HEK293 (cell line): ENCODE results near the gene NCEH1.

ENCODE experiments used
- SP2 ChIP-seq: fragments of 450-650 bp; formaldehyde crosslinking; IDR thresholded peaks from 2 replicates; pipeline ENCODE4 v1.5.1; 2016; ENCODE audit warnings: missing biosample characterization, missing genetic modification characterization
- ZBTB44 ChIP-seq: fragments of 450-650 bp; IDR thresholded peaks from 2 replicates; pipeline ENCODE4 v1.5.1; 2018; ENCODE audit warnings: missing biosample characterization, mild to moderate bottlenecking, missing genetic modification characterization
- ZNF174 ChIP-seq: fragments of 450-650 bp; formaldehyde crosslinking; IDR thresholded peaks from 2 replicates; pipeline ENCODE4 v1.5.0; 2017; ENCODE audit warnings: missing biosample characterization, mild to moderate bottlenecking, missing genetic modification characterization
- ZNF221 ChIP-seq: fragments of 450-650 bp; formaldehyde crosslinking; IDR thresholded peaks from 2 replicates; pipeline ENCODE4 v1.5.1; 2017; ENCODE audit warnings: missing biosample characterization, missing genetic modification characterization, borderline replicate concordance
- ZNF398 ChIP-seq: fragments of 450-650 bp; formaldehyde crosslinking; IDR thresholded peaks from 2 replicates; pipeline ENCODE4 v1.5.1; 2017; ENCODE audit warnings: missing biosample characterization, missing genetic modification characterization
- ZNF48 ChIP-seq: fragments of 450-650 bp; formaldehyde crosslinking; IDR thresholded peaks from 2 replicates; pipeline ENCODE4 v1.5.1; 2016; ENCODE audit warnings: missing biosample characterization, missing genetic modification characterization
- ZNF621 ChIP-seq: fragments of 450-650 bp; formaldehyde crosslinking; IDR thresholded peaks from 2 replicates; pipeline ENCODE4 v1.5.1; 2017; ENCODE audit warnings: missing biosample characterization, missing genetic modification characterization
- ZNF629 ChIP-seq: fragments of 450-650 bp; formaldehyde crosslinking; IDR thresholded peaks from 2 replicates; pipeline ENCODE4 v1.5.1; 2017; ENCODE audit warnings: missing biosample characterization, missing genetic modification characterization
- TF ChIP-seq, protein P1 (sequence below): fragments of 450-650 bp; formaldehyde crosslinking; IDR thresholded peaks from 2 replicates; pipeline ENCODE4 v1.5.1; 2016; ENCODE audit warnings: missing biosample characterization, missing genetic modification characterization, borderline replicate concordance
- TF ChIP-seq, protein P2 (sequence below): fragments of 450-650 bp; formaldehyde crosslinking; IDR thresholded peaks from 2 replicates; pipeline ENCODE4 v1.5.1; 2016; ENCODE audit warnings: missing biosample characterization, missing genetic modification characterization
- TF ChIP-seq, protein P3 (sequence below): fragments of 450-650 bp; formaldehyde crosslinking; conservative IDR thresholded peaks from 2 replicates; pipeline ENCODE4 v1.5.1; 2016; ENCODE audit warnings: low read depth, missing biosample characterization, missing genetic modification characterization

DNA sequence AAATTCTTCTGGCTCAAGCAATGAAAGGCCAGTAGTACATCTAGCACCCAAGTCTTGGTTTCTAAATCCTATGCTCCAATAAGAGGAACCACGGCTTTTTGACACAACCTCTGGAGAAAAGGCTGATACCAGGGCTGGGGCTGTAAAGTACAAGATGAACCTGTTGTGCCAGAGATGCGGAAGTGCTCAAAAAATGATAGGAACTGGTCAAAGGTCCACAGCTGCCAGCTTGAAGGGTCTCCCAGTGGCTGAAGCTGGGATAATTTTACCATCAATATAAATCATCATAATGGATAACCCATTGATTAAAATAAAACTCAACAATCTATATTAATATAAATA is 558 bp upstream of the NCEH1 start:
- TF ChIP-seq ZNF629 (tag by site-specific recombination) (no peak), SP2 (tag by site-specific recombination) (no peak), ZBTB44 (no peak), ZNF174 (tag by site-specific recombination) (no peak), ZNF221 (tag by site-specific recombination) (no peak), ZNF398 (tag by site-specific recombination) (no peak), ZNF48 (tag by site-specific recombination) (no peak), ZNF621 (tag by site-specific recombination) (no peak)
- TF ChIP-seq, protein P1, sequence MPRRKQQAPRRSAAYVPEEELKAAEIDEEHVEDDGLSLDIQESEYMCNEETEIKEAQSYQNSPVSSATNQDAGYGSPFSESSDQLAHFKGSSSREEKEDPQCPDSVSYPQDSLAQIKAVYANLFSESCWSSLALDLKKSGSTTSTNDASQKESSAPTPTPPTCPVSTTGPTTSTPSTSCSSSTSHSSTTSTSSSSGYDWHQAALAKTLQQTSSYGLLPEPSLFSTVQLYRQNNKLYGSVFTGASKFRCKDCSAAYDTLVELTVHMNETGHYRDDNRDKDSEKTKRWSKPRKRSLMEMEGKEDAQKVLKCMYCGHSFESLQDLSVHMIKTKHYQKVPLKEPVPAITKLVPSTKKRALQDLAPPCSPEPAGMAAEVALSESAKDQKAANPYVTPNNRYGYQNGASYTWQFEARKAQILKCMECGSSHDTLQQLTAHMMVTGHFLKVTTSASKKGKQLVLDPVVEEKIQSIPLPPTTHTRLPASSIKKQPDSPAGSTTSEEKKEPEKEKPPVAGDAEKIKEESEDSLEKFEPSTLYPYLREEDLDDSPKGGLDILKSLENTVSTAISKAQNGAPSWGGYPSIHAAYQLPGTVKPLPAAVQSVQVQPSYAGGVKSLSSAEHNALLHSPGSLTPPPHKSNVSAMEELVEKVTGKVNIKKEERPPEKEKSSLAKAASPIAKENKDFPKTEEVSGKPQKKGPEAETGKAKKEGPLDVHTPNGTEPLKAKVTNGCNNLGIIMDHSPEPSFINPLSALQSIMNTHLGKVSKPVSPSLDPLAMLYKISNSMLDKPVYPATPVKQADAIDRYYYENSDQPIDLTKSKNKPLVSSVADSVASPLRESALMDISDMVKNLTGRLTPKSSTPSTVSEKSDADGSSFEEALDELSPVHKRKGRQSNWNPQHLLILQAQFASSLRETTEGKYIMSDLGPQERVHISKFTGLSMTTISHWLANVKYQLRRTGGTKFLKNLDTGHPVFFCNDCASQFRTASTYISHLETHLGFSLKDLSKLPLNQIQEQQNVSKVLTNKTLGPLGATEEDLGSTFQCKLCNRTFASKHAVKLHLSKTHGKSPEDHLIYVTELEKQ, result no peak
- TF ChIP-seq, protein P2, sequence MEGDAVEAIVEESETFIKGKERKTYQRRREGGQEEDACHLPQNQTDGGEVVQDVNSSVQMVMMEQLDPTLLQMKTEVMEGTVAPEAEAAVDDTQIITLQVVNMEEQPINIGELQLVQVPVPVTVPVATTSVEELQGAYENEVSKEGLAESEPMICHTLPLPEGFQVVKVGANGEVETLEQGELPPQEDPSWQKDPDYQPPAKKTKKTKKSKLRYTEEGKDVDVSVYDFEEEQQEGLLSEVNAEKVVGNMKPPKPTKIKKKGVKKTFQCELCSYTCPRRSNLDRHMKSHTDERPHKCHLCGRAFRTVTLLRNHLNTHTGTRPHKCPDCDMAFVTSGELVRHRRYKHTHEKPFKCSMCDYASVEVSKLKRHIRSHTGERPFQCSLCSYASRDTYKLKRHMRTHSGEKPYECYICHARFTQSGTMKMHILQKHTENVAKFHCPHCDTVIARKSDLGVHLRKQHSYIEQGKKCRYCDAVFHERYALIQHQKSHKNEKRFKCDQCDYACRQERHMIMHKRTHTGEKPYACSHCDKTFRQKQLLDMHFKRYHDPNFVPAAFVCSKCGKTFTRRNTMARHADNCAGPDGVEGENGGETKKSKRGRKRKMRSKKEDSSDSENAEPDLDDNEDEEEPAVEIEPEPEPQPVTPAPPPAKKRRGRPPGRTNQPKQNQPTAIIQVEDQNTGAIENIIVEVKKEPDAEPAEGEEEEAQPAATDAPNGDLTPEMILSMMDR, result no peak
- TF ChIP-seq, protein P3, sequence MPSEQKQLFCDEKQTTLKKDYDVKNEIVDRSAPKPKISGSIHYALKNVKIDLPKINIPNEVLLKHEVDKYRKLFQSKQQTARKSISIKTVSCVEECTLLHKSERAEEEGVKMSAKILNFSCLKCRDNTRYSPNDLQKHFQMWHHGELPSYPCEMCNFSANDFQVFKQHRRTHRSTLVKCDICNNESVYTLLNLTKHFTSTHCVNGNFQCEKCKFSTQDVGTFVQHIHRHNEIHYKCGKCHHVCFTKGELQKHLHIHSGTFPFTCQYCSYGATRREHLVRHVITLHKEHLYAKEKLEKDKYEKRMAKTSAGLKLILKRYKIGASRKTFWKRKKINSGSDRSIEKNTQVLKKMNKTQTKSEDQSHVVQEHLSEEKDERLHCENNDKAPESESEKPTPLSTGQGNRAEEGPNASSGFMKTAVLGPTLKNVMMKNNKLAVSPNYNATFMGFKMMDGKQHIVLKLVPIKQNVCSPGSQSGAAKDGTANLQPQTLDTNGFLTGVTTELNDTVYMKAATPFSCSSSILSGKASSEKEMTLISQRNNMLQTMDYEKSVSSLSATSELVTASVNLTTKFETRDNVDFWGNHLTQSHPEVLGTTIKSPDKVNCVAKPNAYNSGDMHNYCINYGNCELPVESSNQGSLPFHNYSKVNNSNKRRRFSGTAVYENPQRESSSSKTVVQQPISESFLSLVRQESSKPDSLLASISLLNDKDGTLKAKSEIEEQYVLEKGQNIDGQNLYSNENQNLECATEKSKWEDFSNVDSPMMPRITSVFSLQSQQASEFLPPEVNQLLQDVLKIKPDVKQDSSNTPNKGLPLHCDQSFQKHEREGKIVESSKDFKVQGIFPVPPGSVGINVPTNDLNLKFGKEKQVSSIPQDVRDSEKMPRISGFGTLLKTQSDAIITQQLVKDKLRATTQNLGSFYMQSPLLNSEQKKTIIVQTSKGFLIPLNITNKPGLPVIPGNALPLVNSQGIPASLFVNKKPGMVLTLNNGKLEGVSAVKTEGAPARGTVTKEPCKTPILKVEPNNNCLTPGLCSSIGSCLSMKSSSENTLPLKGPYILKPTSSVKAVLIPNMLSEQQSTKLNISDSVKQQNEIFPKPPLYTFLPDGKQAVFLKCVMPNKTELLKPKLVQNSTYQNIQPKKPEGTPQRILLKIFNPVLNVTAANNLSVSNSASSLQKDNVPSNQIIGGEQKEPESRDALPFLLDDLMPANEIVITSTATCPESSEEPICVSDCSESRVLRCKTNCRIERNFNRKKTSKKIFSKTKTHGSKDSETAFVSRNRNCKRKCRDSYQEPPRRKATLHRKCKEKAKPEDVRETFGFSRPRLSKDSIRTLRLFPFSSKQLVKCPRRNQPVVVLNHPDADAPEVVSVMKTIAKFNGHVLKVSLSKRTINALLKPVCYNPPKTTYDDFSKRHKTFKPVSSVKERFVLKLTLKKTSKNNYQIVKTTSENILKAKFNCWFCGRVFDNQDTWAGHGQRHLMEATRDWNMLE, result no peak
